Measurements from ENCODE around the gene MMP8.
"Not testable (repeated sequence)": the region's sequence is repeated elsewhere in the genome, so short reads cannot be mapped to it uniquely, and the experiment has no call there.

The MMP8 gene

DNA sequence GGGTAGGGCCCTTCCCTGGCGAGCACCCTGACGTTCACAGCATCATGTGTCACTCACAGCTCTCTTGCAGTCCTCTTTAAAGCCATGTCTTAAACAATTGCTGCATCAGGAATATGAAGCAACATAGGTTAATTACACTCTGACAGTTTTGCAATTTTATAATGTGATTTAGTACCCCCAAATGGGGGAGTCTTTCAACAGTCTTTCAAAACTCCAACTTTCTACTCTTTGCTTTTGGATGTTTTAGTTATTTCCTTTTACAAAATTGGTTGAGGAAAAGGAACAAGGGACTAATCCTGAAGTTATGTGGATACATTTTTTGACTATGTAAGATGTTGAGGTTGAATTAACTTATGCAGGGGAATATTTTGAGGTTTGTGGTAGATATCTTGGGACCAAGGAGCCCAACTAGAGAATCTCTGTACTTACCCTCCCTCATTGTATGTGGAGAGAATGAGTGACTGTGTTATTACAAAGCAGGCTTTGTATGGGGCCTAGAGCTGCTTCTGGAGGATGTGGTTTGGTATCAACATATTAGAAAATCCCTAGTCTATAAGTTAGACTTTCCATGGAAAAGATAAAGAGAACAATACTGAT lies at the start of gene MMP8:
Gene MMP8, minus strand, starts transcription at position 51 of the 597 bp plus-strand sequence. CDS start 99 bp downstream, outside the sequence.
- peak; percentile 15 for DNase-seq

- DNase-seq: no peak
These were observed 48.6 kb upstream of the MMP8 start for GRCh38 chr11:102773386-102773785.

DNA sequence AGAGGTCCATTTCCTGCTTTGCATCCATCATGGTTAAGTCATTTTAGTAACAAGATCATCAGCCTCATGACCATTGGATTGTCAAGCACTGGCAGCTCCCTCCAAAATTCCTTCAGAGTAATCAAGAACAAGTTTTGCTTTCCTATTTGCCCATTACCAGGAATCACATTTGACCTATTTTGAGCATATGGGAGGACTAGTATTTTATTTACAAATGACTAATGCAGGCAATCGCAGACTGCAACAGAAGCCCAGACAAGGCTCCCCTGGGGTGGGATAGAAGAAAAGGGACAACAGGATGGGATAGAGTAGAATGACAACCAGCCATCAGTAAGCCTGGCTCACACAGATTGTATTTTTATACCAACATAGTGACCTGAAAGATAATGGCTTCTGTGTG lies 46.6 kb upstream of the MMP8 start:
- no peak for DNase-seq

GRCh38 chr11:102770191-102770590 lies 45.4 kb upstream of the MMP8 start:
- no peak for DNase-seq

DNA sequence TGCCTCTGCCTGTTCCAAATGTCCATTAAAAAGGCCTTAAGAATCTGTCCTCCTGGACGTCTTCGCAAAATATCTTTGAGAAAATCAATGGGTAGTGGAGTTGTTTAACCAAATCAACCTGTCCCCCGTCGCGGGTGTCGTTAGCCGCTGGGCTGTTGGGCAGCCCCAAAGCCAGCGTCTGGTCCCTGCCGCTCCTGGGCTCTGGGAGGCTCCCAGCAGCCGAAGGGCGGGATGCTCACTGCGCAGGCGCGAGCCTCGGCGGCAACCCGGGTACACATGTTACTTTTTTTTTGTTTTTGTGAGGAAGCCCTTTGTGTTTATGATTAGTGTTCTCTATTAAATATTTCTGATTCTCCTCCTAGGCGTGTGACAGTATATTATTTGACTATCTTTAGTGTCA lies 43.0 kb upstream of the MMP8 start:
- no peak for DNase-seq

DNA sequence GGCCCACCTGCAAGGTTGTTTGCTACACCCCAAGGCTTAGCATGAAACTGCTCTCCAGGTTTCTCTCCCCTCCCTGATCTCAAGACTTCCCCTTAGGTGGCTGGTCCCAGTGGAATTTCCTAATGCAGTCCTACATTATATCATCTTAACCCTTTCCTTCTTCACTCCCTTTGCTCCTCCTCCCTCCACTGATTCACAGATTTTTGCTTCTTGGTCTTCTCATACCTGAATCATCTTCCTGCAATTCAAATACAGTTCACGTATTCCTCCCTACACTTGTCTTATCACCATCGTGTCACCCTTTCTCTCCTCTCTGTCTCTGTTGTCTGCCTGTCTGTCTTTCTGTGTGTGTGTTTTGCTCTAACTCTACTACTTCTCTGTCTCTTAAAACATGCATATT lies 38.7 kb upstream of the MMP8 start:
- DNase-seq: no peak

GRCh38 chr11:102762361-102762767 lies 37.6 kb upstream of the MMP8 start:
- DNase-seq: peak; percentile 70

DNA sequence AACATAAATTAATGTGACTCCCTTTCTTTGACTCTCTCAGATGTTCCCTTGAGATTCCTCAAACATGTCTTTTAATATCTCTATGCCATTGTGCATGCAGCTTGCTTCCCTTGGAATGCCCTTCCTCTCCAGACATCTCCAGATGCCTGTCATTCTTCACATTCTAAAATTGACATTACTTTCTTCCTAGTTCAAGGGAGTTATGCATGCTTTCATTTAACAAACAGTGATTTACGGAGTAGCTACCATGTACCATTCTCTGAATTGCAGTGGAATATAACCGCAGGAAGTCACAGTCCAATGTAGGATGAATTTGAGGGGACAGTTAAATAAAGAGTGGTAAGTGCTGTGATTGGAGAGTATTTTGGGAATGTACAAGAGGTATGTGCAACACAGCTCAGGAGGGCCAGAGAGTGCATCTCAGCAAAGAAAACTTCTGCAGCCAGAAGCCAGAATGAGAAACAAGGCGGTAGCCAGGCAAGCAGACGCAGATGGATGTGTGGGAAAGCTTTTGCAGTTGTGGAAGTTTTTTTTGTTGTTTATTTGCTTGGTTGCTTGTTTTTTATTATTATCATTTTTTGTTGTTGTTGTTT lies 37.0 kb upstream of the MMP8 start:
- no peak for DNase-seq

- peak; percentile 97 for DNase-seq
These were observed 35.7 kb upstream of the MMP8 start for GRCh38 chr11:102760344-102761035.

- peak; percentile 97 for DNase-seq
These were observed 33.2 kb upstream of the MMP8 start for GRCh38 chr11:102757823-102758549.

DNA sequence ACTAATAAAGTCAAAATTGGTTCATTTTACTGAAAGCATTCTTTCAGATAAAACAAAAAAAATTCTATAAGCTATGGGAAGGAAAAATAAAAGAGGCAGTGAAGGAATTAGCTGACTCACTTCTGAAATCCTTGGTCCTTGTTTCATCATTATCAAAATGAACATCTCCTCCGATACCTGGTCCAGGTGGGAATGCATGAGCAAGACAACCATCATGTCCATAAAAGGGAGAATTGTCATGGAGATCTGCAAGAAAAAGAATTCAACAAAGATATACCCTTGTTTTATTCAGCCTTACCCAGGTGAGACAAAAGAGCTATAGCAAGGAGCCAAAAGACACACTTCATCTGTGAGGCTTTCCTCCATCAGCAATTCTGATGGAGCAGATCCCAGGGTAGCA lies 28.5 kb upstream of the MMP8 start:
- DNase-seq: no peak

DNA sequence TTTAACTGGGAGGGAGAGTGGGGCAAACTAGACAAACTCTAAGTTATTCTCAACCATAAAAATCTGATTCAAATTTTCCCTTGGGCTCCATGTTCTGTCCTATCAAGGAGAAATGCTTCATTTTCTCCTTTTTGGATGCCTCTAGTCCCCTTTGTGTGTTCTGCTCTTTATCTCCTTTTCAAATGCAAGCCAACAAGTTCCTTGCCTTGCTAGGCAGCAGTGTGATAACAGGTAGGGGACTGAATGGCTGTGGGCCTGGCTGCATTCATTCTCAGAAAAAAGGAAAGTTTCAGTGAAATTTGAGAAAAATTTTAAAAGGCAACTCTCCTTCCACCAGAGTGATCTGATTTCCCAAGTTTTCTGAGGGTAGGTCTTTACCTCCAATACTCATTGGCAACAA lies 26.9 kb upstream of the MMP8 start:
- DNase-seq: no peak

- peak; percentile 21 for DNase-seq
These were observed 24.5 kb upstream of the MMP8 start for GRCh38 chr11:102749101-102749722.

DNA sequence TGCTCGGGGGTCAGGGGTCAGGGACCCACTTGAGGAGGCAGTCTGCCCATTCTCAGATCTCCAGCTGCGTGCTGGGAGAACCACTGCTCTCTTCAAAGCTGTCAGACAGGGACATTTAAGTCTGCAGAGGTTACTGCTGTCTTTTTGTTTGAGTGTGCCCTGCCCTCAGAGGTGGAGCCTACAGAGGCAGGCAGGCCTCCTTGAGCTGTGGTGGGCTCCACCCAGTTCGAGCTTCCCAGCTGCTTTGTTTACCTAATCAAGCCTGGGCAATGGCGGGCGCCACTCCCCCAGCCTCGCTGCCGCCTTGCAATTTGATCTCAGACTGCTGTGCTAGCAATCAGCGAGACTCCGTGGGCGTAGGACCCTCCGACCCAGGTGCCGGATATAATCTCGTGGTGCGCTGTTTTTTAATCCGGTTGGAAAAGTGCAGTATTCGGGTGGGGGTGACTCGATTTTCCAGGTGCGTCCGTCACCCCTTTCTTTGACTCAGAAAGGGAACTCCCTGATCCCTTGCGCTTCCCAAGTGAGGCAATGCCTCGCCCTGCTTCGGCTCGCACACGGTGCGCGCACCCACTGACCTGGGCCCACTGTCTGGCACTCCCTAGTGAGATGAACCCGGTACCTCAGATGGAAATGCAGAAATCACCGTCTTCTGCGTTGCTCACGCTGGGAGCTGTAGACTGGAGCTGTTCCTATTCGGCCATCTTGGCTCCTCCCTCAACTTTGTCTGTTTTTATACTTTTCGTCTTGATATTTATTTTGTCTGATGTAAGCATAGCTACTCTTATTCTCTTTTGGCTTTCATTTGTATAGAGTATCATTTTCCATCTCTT lies 22.2 kb upstream of the MMP8 start:
- not testable (repeated sequence) for DNase-seq

DNA sequence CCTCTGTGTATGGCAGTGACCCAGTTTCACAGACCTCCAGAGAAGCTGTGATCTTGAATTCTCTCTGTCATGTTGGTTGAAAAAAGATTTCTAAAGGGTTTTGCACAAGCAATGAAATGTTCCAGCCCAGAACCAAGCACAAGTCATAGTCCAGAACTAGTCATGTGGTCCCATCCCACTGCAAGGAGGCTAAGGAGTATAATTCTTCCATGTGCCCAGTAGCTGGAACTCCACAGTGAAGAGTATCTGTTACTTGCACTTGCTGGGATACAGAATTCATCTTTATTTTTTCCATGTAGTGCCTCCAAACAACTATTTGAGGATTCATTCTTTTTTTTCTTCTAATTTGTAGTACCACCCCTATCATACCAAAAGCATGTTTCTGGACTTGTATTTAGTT lies 9.9 kb upstream of the MMP8 start:
- no peak for DNase-seq

GRCh38 chr11:102733232-102733875 lies 8.6 kb upstream of the MMP8 start:
- peak; percentile 75 for DNase-seq

GRCh38 chr11:102730944-102731343 lies 6.2 kb upstream of the MMP8 start:
- DNase-seq: not testable (repeated sequence)

- DNase-seq: no peak
These were observed 5.4 kb upstream of the MMP8 start for GRCh38 chr11:102729849-102730815.

DNA sequence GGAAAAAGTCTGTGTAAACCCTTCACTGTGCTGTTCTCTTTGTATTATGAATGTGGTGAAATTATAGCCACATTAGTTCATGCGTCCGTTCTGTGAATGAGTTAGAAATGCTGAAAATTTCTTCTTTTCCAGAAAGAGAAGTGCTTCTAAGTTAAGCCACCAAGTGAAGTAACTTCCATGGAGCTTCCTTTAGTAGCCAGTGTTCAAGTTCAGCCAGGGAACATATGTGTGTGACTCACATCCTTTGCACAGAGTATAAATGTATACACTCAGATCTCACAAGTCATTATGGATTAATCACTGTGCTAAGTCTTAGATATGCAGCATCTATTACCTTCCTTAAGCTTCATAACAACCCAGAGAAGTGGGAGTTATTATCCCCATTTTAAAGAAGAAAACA lies 3.1 kb upstream of the MMP8 start:
- peak; percentile 93 for DNase-seq

DNA sequence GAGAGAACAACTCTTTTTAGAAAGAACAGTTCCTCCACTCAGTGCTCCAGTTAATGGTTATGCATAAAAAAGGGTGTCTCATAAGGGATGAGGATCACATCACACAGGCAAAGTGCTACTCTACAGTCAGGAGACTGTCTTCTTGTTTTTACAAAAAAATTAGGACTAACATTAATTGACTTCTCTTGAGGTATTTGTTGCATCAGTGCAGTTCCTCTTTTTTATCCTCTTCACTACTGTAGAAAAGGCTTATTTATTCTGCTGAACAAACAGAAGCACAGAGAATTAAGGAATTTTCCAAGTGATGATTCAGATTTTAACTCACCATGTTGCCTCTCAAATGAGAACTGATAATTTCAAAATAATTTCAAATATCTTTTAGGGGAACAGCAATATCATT lies 1.9 kb downstream of the MMP8 start:
- peak; percentile 88 for DNase-seq

Data from inflammatory macrophage treated with lipopolysaccharide for 4 hours (primary cell).